ENCODE results near the gene SLC12A8.

The SLC12A8 gene

GRCh38 chr3:125121246-125122010 lies 91.1 kb downstream of the SLC12A8 start:
- TF ChIP-seq EGR1 (IDR thresholded peaks at IDR 0.05) (no peak), NFIC (IDR thresholded peaks at IDR 0.05) (no peak), REST (IDR thresholded peaks at IDR 0.05; ENCODE audit: low read depth) (no peak), ZBTB7A (IDR thresholded peaks at IDR 0.05; ENCODE audit: low read depth) (no peak), USF1 (IDR thresholded peaks at IDR 0.05) (no peak), TCF12 (IDR thresholded peaks at IDR 0.05; ENCODE audit: low read depth) (no peak), MAX (IDR thresholded peaks at IDR 0.05) (no peak), CREB1 (IDR thresholded peaks at IDR 0.05; ENCODE audit: low read depth) (no peak), EP300 (IDR thresholded peaks at IDR 0.05; ENCODE audit: borderline replicate concordance) (no peak)

- no peak for TF ChIP-seq ZBTB7A (IDR thresholded peaks at IDR 0.05; ENCODE audit: low read depth)
- TF ChIP-seq EP300 (IDR thresholded peaks at IDR 0.05; ENCODE audit: borderline replicate concordance): no peak
- no peak for TF ChIP-seq CEBPB (IDR thresholded peaks at IDR 0.05)
Observed at GRCh38 chr3:125120379-125121122, 92.0 kb downstream of the SLC12A8 start.

- TF ChIP-seq YY1 (IDR thresholded peaks at IDR 0.05; ENCODE audit: low read depth): no peak
- no peak for TF ChIP-seq TEAD4 (IDR thresholded peaks at IDR 0.05)
- no peak for TF ChIP-seq MAX (IDR thresholded peaks at IDR 0.05)
- TF ChIP-seq USF1 (IDR thresholded peaks at IDR 0.05): no peak
- TF ChIP-seq TAF1 (IDR thresholded peaks at IDR 0.05; ENCODE audit: low read depth): no peak
- no peak for TF ChIP-seq NFIC (IDR thresholded peaks at IDR 0.05)
- no peak for TF ChIP-seq TCF12 (IDR thresholded peaks at IDR 0.05; ENCODE audit: low read depth)
- no peak for TF ChIP-seq ZBTB7A (IDR thresholded peaks at IDR 0.05; ENCODE audit: low read depth)
- no peak for TF ChIP-seq EP300 (IDR thresholded peaks at IDR 0.05; ENCODE audit: borderline replicate concordance)
- TF ChIP-seq FOXM1 (IDR thresholded peaks at IDR 0.05; ENCODE audit: borderline replicate concordance, low read depth): no peak
- no peak for TF ChIP-seq CEBPB (IDR thresholded peaks at IDR 0.05)
- TF ChIP-seq REST (IDR thresholded peaks at IDR 0.05; ENCODE audit: low read depth): no peak
- no peak for TF ChIP-seq EGR1 (IDR thresholded peaks at IDR 0.05)
- TF ChIP-seq CREB1 (IDR thresholded peaks at IDR 0.05; ENCODE audit: low read depth): no peak
- no peak for TF ChIP-seq RAD21 (IDR thresholded peaks at IDR 0.05; ENCODE audit: low read depth)
Observed at GRCh38 chr3:125119752-125120378, 92.7 kb downstream of the SLC12A8 start.

- TF ChIP-seq TEAD4 (IDR thresholded peaks at IDR 0.05) (no peak), TAF1 (IDR thresholded peaks at IDR 0.05; ENCODE audit: low read depth) (no peak), CREB1 (IDR thresholded peaks at IDR 0.05; ENCODE audit: low read depth) (no peak), TCF12 (IDR thresholded peaks at IDR 0.05; ENCODE audit: low read depth) (no peak), EGR1 (IDR thresholded peaks at IDR 0.05) (no peak), CEBPB (IDR thresholded peaks at IDR 0.05) (no peak)
Observed at GRCh38 chr3:125118600-125118999, 93.9 kb downstream of the SLC12A8 start.

- TF ChIP-seq ZBTB7A (IDR thresholded peaks at IDR 0.05; ENCODE audit: low read depth) (no peak), NFIC (IDR thresholded peaks at IDR 0.05) (no peak), FOXM1 (IDR thresholded peaks at IDR 0.05; ENCODE audit: borderline replicate concordance, low read depth) (no peak), TEAD4 (IDR thresholded peaks at IDR 0.05) (no peak), MAX (IDR thresholded peaks at IDR 0.05) (no peak), CREB1 (IDR thresholded peaks at IDR 0.05; ENCODE audit: low read depth) (no peak), TCF12 (IDR thresholded peaks at IDR 0.05; ENCODE audit: low read depth) (no peak), YY1 (IDR thresholded peaks at IDR 0.05; ENCODE audit: low read depth) (no peak), REST (IDR thresholded peaks at IDR 0.05; ENCODE audit: low read depth) (no peak), CEBPB (IDR thresholded peaks at IDR 0.05) (no peak), EP300 (IDR thresholded peaks at IDR 0.05; ENCODE audit: borderline replicate concordance) (no peak), EGR1 (IDR thresholded peaks at IDR 0.05) (no peak), TAF1 (IDR thresholded peaks at IDR 0.05; ENCODE audit: low read depth) (no peak), RAD21 (IDR thresholded peaks at IDR 0.05; ENCODE audit: low read depth) (no peak), USF1 (IDR thresholded peaks at IDR 0.05) (no peak)
Observed at GRCh38 chr3:125117631-125118191, 94.8 kb downstream of the SLC12A8 start.

All from Ishikawa (cell line).